Suprapubic skin (tissue), 3 donors: ENCODE results near the gene VWCE.

ENCODE experiments used
- EP300 ChIP-seq: sonication (generic); formaldehyde crosslinking; IDR thresholded peaks from one replicate; pipeline ENCODE4 v1.6.1; 2017; ENCODE audit warnings: antibody characterized with exemption
- POLR2A ChIP-seq, 2 donors: fragments of 450-650 bp; IDR thresholded peaks; one replicate each; pipeline ENCODE4 v1.6.1; 2017; ENCODE audit warnings: antibody characterized with exemption in 2 of 2, mild to moderate bottlenecking in 2 of 2, moderate library complexity in 2 of 2
- TF ChIP-seq, protein P1 (sequence below), 2 donors: fragments of 200-600 bp in 1 of 2; fragments of 450-650 bp in 1 of 2; sonication (generic) in 1 of 2; IDR thresholded peaks; one replicate each; pipeline ENCODE4 v1.5.1; 2016 to 2019; ENCODE audit warnings: antibody characterized with exemption in 2 of 2, mild to moderate bottlenecking in 1 of 2, moderate library complexity in 1 of 2

DNA sequence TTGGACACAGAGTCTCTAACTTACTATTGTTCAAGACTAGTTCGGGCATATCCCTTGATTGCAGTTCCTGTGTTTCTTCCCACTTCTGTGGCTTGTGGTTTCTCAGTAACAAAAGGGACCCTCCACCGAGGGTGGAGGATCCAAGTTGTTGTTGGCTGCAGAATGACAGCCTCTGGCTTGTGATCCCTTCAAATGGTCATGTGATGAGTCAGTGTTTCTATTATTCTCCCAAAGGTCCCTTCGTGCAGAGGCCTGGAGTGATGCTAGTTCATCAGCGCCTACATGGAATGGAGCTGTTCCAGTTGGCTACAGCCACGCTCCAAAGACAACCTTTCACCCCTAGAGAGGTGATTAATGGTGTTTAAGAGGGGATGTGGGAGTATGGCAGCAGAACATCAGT is 2.6 kb upstream of the VWCE start:
- TF ChIP-seq, protein P1, sequence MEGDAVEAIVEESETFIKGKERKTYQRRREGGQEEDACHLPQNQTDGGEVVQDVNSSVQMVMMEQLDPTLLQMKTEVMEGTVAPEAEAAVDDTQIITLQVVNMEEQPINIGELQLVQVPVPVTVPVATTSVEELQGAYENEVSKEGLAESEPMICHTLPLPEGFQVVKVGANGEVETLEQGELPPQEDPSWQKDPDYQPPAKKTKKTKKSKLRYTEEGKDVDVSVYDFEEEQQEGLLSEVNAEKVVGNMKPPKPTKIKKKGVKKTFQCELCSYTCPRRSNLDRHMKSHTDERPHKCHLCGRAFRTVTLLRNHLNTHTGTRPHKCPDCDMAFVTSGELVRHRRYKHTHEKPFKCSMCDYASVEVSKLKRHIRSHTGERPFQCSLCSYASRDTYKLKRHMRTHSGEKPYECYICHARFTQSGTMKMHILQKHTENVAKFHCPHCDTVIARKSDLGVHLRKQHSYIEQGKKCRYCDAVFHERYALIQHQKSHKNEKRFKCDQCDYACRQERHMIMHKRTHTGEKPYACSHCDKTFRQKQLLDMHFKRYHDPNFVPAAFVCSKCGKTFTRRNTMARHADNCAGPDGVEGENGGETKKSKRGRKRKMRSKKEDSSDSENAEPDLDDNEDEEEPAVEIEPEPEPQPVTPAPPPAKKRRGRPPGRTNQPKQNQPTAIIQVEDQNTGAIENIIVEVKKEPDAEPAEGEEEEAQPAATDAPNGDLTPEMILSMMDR (IDR thresholded peaks at IDR 0.05): no peak
- TF ChIP-seq POLR2A (IDR thresholded peaks at IDR 0.05): no peak
- no peak for TF ChIP-seq EP300
